ENCODE data around the gene INA.

INA gene

GRCh38 chr10:103276251-103276895 lies 565 bp upstream of the INA start:
- no peak for DNase-seq (ENCODE audit: low read depth in 3 of 3)

DNA sequence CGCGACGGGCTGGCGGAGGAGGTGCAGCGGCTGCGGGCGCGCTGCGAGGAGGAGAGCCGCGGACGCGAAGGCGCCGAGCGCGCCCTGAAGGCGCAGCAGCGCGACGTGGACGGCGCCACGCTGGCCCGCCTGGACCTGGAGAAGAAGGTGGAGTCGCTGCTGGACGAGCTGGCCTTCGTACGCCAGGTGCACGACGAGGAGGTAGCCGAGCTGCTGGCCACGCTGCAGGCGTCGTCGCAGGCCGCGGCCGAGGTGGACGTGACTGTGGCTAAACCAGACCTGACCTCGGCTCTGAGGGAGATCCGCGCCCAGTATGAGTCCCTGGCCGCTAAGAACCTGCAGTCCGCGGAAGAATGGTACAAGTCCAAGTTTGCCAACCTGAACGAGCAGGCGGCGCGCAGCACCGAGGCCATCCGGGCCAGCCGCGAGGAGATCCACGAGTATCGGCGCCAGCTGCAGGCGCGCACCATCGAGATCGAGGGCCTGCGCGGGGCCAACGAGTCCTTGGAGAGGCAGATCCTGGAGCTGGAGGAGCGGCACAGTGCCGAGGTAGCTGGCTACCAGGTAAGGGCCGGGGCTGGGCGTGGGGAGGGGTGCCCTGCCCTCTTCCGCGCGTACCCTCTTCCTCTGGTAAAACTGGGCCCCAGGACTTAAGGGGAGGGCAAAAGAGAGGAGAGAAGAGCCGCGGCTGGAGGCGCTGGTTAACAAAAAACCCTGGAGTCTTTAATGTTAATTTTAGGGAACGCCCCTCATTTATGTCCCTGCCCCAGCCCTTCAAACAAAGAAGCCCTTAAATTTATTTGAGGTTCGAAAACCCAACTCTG lies 987 bp downstream of the INA start:
- DNase-seq (ENCODE audit: low read depth in 3 of 3), result no peak

DNA sequence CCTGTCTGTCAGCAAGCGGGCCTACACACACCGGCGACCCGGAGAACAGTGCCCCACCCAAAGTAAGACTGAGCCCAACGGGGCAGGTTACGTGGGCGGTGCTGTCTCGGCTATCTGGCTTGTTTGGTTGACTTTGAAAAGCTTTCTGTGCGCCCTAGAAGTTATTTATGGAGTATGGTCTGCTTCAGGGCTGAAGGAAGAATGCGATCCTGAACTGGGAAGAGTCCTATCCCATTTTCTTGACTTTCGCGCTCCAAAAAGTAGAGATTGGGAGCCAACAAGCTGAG lies 1.5 kb downstream of the INA start:
- no peak for DNase-seq (ENCODE audit: low read depth in 3 of 3)

GRCh38 chr10:103278862-103279298 lies 1.9 kb downstream of the INA start:
- DNase-seq (ENCODE audit: low read depth in 3 of 3), result no peak

DNA sequence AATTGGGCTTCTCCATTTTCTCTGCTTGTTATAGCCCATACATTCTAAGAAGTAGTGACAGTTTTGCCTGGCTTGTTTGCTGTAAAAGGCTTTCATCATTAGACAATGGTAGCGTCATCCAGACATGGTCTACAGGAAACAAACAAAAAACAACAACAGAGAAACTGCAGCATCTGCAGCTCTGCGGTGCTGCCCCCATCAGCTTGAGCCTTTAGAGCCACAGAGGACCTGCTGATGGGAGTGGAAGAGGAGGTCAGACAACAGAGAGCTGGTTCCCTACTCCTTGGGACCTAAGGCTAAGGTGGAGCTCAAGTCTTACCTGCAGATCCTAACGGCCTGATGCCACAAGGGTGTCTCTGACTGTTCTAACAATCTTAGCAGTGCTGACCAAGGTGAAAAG lies 3.1 kb downstream of the INA start:
- no peak for DNase-seq (ENCODE audit: low read depth in 3 of 3)

- no peak for DNase-seq (ENCODE audit: low read depth in 3 of 3)
Measured at GRCh38 chr10:103280506-103280905, 3.6 kb downstream of the INA start.

- no peak for DNase-seq (ENCODE audit: low read depth in 3 of 3)
Measured at GRCh38 chr10:103281753-103282152, 4.8 kb downstream of the INA start.

DNA sequence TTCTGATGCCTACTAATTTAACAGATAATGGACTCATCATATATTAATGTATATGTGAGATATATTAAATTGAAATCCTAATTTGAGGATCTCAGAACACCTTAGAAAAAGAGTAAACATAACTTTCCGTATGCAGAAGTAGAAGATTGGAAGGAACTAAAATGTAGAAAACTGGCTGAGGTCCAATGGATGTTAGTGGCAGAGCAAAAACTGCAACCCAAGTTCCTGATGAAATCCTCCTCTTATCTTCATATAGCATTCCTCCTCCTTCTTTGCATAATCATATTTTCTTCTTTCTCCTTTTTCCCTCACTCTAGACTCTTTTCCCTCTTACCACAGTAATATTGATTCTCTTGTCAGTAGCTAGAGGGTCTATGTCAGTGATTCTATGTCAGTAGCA lies 6.0 kb downstream of the INA start:
- no peak for DNase-seq (ENCODE audit: low read depth in 3 of 3)

DNA sequence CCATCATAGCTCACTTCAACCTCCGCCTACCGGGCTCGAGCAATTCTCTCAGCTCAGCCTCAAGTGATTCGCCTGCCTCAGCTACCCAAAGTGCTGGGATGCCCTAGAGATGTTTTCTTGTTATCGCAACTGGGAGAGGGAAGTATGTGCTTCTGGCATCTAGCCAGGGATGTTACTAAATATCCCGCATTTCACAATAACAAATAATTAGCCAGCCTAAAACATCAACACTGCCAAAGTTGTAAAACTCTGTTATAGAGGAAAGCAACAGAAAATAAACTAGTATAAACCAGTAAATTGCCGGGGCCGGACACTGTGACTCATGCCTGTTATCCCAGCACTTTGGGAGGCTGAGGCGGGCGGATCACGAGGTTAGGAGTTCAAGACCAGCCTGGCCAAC lies 7.2 kb downstream of the INA start:
- DNase-seq (ENCODE audit: low read depth in 3 of 3), result no peak

DNA sequence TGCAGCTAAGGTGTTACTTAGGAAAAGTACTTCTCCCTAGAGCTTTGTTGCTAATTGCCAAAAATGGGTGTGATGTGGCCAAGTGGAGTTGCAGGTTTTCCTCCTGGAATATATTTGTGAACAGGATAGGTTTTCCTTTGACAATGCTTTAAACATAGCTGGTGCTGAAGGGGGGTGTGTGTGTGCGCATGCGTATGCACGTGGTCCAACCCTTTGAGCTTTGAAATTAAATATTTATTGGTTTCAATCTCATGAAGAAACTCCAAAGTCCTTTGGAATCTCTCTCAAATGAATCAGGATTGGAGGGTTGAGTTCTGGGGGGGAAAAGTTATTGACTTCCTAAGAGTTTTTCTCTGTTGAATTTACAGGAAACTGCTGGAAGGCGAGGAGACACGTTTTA lies 11.1 kb downstream of the INA start:
- no peak for DNase-seq (ENCODE audit: low read depth in 3 of 3)

- DNase-seq (ENCODE audit: low read depth in 3 of 3), result no peak
Measured at GRCh38 chr10:103291588-103291987, 14.7 kb downstream of the INA start.

- no peak for DNase-seq (ENCODE audit: low read depth in 3 of 3)
Measured at GRCh38 chr10:103295374-103296015, 18.6 kb downstream of the INA start.

DNA sequence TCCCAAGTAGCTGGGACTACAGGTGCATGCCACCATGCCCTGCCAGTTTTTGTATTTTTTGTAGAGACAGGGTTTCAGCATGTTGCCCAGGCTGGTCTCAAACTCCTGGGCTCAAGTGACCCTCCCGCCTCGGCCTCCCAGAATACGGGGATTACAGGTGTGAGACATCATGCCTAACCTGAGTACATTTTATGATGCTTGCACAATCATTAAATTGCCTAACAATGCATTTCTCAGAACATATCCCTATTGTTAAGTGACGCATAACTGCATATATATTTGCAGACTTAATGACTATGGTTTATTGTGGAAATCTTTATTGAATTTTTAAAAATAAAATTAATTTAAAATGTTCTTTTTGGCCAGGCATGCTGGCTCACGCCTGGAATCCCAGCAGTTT lies 30.7 kb downstream of the INA start:
- DNase-seq (ENCODE audit: low read depth in 3 of 3), result no peak

GRCh38 chr10:103310197-103310596 lies 33.3 kb downstream of the INA start:
- no peak for DNase-seq (ENCODE audit: low read depth in 3 of 3)

GRCh38 chr10:103316087-103316486 lies 39.1 kb downstream of the INA start:
- no peak for DNase-seq (ENCODE audit: low read depth in 3 of 3)

GRCh38 chr10:103327906-103328305 lies 51.0 kb downstream of the INA start:
- DNase-seq (ENCODE audit: low read depth in 3 of 3), result no peak

- no peak for DNase-seq (ENCODE audit: low read depth in 3 of 3)
Measured at GRCh38 chr10:103333934-103334520, 57.1 kb downstream of the INA start.

DNA sequence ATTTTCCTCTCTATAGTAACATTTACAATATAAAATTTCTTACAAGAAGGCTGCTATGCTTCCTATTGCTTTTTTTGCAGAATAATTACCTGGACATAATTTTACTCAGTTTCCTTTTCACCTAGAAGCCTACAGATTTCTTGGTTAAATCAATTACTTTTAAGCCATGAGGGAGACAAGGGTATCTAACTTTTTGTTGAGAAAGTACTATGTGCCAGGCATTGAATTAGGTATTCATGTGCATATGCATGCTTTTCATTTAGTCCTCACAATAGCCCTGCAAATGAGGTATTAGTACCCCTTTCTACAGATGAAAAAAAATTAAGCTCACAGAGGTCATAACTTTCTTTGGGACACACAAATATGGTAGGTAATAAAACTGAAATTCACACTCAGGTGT lies 57.6 kb downstream of the INA start:
- no peak for DNase-seq (ENCODE audit: low read depth in 3 of 3)

DNA sequence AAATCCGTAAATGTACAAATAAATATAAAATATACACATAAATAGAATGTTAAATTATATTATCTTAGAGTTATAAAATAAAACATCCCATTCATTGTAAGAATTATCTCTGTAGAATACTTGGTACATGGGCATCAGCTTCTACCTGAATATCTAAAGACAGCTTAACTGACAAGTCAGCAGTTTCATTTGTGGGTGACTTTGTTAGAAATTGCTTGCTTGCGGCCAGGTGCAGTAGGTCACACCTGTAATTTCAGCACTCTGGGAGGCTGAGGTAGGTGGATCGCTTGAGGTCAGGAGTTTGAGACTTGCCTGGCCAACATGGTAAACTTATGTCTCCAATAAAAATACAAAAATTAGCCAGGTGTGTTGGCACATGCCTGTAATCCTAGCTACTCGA lies 59.4 kb downstream of the INA start:
- DNase-seq (ENCODE audit: low read depth in 3 of 3), result no peak
